GM23338 (cell line): ENCODE results near the gene TSPEAR.

ENCODE experiments used
- CREB1 ChIP-seq: fragments of 250-450 bp; sonication (Bioruptor Pico); IDR thresholded peaks from 2 replicates; pipeline ENCODE4 v1.5.0; 2020; ENCODE audit warnings: low read depth, mild to moderate bottlenecking, moderate library complexity
- CTCF ChIP-seq, 2 experiments: fragments of 200-600 bp in 1 of 2; sonication (generic) in 1 of 2; conservative IDR thresholded peaks; 2 replicates each; pipeline versions ENCODE4 v1.5.1 to v1.6.1; 2016 to 2017; ENCODE audit warnings: antibody characterized with exemption in 2 of 2, low read depth in 2 of 2, mild to moderate bottlenecking in 2 of 2, moderate library complexity in 1 of 2
- EZH2 ChIP-seq: fragments of 200-600 bp; sonication (generic); IDR thresholded peaks from one replicate; pipeline ENCODE4 v1.8.0; 2017; ENCODE audit warnings: antibody characterized with exemption, mild to moderate bottlenecking, low read depth; ENCODE audit not compliant: unreplicated experiment
- EZH2phosphoT487 ChIP-seq: fragments of 200-600 bp; sonication (generic); IDR thresholded peaks from one replicate; pipeline ENCODE4 v1.8.1; 2018; ENCODE audit warnings: antibody characterized with exemption; ENCODE audit not compliant: unreplicated experiment
- POLR2AphosphoS5 ChIP-seq: IDR thresholded peaks from 2 replicates; pipeline ENCODE4 v1.6.1; 2016; ENCODE audit warnings: antibody characterized with exemption, low read depth
- REST ChIP-seq: IDR thresholded peaks from one replicate; pipeline ENCODE4 v1.6.1; 2018; ENCODE audit warnings: antibody characterized with exemption; ENCODE audit not compliant: unreplicated experiment
- ZNF114 ChIP-seq: fragments of 250-450 bp; sonication (Bioruptor Pico); IDR thresholded peaks from 2 replicates; pipeline ENCODE4 v1.5.0; 2020; ENCODE audit warnings: mild to moderate bottlenecking, moderate library complexity
- ZNF331 ChIP-seq: fragments of 250-450 bp; sonication (Bioruptor Pico); IDR thresholded peaks from 2 replicates; pipeline ENCODE4 v1.5.0; 2020; ENCODE audit warnings: low read depth, mild to moderate bottlenecking, moderate library complexity
- ZNF462 ChIP-seq: fragments of 250-450 bp; sonication (Bioruptor Pico); IDR thresholded peaks from 2 replicates; pipeline ENCODE4 v1.5.0; 2020; ENCODE audit warnings: mild to moderate bottlenecking, moderate library complexity
- TF ChIP-seq, protein P1 (sequence below): IDR thresholded peaks from 2 replicates; pipeline ENCODE4 v1.6.1; 2016; ENCODE audit warnings: antibody characterized with exemption

- TF ChIP-seq CTCF (conservative IDR thresholded peaks at IDR 0.05; ENCODE audit: low read depth in 2 of 2) (no peak), EZH2 (no peak), POLR2AphosphoS5 (no peak), EZH2phosphoT487 (no peak), REST (no peak), ZNF462 (no peak), ZNF114 (no peak), ZNF331 (CRISPR knock-in tag) (no peak), CREB1 (CRISPR knock-in tag) (no peak)
- TF ChIP-seq, protein P1, sequence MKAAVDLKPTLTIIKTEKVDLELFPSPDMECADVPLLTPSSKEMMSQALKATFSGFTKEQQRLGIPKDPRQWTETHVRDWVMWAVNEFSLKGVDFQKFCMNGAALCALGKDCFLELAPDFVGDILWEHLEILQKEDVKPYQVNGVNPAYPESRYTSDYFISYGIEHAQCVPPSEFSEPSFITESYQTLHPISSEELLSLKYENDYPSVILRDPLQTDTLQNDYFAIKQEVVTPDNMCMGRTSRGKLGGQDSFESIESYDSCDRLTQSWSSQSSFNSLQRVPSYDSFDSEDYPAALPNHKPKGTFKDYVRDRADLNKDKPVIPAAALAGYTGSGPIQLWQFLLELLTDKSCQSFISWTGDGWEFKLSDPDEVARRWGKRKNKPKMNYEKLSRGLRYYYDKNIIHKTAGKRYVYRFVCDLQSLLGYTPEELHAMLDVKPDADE, result no peak
Measured at GRCh38 chr21:44524414-44525371, 186.7 kb downstream of the TSPEAR start.
